BE2C (cell line): ENCODE data around the gene SRC.

Experiments
- DNase-seq: peaks from one replicate; pipeline ENCODE4 v3.0.0-alpha.2; 2020
- H3K27me3 ChIP-seq: fragments of 250-450 bp; sonication (Bioruptor Pico); 2 replicates; pipeline ENCODE4 v1.5.1; 2020; ENCODE audit warnings: mild to moderate bottlenecking
- H3K36me3 ChIP-seq: fragments of 250-450 bp; sonication (Bioruptor Pico); 2 replicates; pipeline ENCODE4 v1.5.1; 2020; ENCODE audit warnings: mild to moderate bottlenecking
- H3K4me1 ChIP-seq: fragments of 250-450 bp; sonication (Bioruptor Pico); 2 replicates; pipeline ENCODE4 v1.5.1; 2020
- H3K4me3 ChIP-seq: 2 replicates; pipeline ENCODE4 v1.5.1; 2011; ENCODE audit warnings: low read depth, low read length
- H3K9me3 ChIP-seq: fragments of 250-450 bp; sonication (Bioruptor Pico); 2 replicates; pipeline ENCODE4 v1.5.1; 2020
- CTCF ChIP-seq: IDR thresholded peaks from 2 replicates; pipeline ENCODE4 v1.5.1; 2012; ENCODE audit warnings: mild to moderate bottlenecking, low read depth, low read length

Gene SRC

GRCh38 chr20:37384683-37385174 is 38.8 kb downstream of the SRC start:
- peak; percentile 83 for TF ChIP-seq CTCF
- Histone ChIP-seq H3K4me3 (peak overlapping the region; percentile 28; the same call in 1 of the 2 replicates), H3K4me1 (peaks cover 6% of the 10 kb centered on the region), H3K9me3 (no peaks in the 10 kb centered on the region), H3K36me3 (no peaks in the 10 kb centered on the region; the same call in 1 of the 2 replicates), H3K27me3 (no peaks in the 10 kb centered on the region)
- peak; percentile 83 for DNase-seq

DNA sequence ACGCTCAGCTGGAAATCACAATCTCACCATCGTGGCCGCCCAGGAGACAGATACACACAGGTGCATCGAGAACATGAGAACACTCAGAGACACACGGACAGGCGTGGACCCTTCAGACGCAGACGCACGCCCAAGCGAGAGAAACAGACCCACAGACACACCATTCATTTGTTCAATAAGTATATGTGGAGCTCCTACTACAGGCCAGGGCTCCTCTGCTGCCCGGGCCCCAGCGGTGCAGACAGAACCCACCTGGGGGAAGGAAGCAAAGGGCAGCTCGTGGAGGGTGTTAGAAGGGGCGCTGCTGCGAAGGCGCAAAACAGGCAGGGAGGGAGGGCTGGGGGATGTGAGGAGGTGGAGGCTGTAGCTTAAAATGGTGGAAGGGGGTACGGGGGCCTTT is 39.2 kb downstream of the SRC start:
- no peak for TF ChIP-seq CTCF

DNA sequence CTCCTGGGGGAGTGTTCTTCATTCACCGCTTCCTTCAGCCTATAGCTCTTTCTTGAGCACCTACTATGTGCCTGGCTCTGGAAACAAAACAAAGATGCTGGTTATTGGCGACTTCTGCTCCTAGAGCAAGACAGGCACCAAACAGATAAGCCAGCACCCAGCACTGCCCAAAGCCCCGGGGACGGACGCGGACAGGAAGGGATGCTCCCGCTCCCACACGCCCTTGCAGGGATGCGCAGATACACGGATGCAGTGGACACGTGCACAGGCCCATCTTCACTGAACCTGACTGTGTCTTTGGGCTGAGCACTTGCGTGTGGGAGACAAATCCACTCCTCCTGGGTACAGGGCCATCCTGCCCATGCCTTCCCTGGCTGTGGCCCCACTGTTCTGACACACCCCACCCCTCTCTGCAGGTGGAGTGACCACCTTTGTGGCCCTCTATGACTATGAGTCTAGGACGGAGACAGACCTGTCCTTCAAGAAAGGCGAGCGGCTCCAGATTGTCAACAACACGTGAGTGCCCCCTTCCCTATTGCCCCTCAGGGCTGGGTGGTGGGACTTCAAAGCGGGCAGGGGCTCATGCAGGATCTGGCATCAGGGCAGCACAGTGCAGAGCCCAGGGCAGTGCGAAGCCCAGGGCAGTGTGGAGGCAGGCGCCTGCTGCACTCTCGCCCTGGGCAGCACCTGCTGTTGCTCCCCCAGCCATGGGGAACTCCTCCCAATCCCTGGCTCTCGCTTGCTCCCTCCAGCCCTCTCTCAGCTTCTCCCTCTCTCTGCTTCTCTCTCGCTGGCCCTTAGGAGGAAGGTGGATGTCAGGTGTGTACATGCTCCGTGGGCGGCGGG is 39.9 kb downstream of the SRC start:
- H3K4me1 ChIP-seq, result peaks cover 6% of the 10 kb centered on the region
- no peaks in the 10 kb centered on the region; the same call in 1 of the 2 replicates for H3K36me3 ChIP-seq
- TF ChIP-seq CTCF, result no peak
- H3K9me3 ChIP-seq, result no peaks in the 10 kb centered on the region
- DNase-seq, result no peak
- H3K4me3 ChIP-seq, result no peak overlapping the region
- H3K27me3 ChIP-seq, result no peaks in the 10 kb centered on the region

More for the DNA sequence above, 39.2 kb downstream of the SRC start:
- Histone ChIP-seq H3K4me3 (no peak overlapping the region), H3K27me3 (no peaks in the 10 kb centered on the region), H3K36me3 (no peaks in the 10 kb centered on the region; the same call in 1 of the 2 replicates), H3K4me1 (peaks cover 6% of the 10 kb centered on the region), H3K9me3 (no peaks in the 10 kb centered on the region)
- DNase-seq, result no peak

- Histone ChIP-seq H3K36me3 (no peaks in the 10 kb centered on the region; the same call in 1 of the 2 replicates), H3K27me3 (no peaks in the 10 kb centered on the region)
These were observed 40.7 kb downstream of the SRC start for GRCh38 chr20:37386505-37387251.

DNA sequence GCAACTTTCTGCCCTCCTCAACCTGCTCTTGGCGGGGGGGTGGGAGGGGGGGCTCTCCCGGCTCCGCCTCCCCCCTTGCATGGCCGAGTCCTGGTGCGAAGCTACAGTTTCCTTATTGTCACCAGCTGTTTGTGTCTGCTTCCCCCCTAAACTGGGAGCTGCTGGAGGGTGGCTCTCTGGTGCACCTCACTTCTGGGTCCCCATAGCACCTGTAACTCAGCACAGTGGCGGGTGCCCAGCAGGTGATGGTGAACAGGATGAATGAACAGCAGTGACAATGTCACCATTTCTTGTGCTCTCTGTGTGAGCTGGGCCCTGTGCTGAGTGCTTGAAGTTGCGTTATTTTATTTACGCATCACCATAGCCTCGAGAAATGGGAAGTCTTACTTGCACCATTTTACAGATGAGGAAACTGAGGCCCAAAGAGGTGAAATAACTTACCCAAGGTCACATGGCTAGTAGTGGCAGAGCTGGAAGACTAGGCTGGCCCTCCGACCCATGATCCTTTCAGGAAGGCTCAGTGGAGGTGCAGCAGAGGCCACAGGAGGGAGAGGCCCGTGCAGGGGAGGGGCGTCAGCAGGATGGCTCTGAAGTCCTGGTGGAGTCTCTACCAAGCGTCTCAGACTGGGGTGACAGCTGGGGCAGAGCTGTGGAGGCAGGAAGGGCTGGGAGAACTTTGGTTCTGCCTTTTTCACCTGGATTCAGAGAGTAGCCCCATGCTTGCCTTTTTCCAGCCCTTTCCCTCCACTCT is 41.8 kb downstream of the SRC start:
- DNase-seq, result no peak
- H3K36me3 ChIP-seq, result no peaks in the 10 kb centered on the region; the same call in 1 of the 2 replicates
- TF ChIP-seq CTCF, result no peak
- no peak overlapping the region for H3K4me3 ChIP-seq
- H3K27me3 ChIP-seq, result no peaks in the 10 kb centered on the region
- H3K4me1 ChIP-seq, result peaks cover 6% of the 10 kb centered on the region
- no peaks in the 10 kb centered on the region for H3K9me3 ChIP-seq

More at GRCh38 chr20:37386505-37387251, 40.7 kb downstream of the SRC start:
- DNase-seq, result no peak
- Histone ChIP-seq H3K9me3 (no peaks in the 10 kb centered on the region), H3K4me3 (no peak overlapping the region), H3K4me1 (peaks cover 6% of the 10 kb centered on the region)
- no peak for TF ChIP-seq CTCF
